ENCODE results near the gene FLOT1.
"Not testable (repeated sequence)": the region's sequence is repeated elsewhere in the genome, so short reads cannot be mapped to it uniquely, and the experiment has no call there.

The FLOT1 gene

DNA sequence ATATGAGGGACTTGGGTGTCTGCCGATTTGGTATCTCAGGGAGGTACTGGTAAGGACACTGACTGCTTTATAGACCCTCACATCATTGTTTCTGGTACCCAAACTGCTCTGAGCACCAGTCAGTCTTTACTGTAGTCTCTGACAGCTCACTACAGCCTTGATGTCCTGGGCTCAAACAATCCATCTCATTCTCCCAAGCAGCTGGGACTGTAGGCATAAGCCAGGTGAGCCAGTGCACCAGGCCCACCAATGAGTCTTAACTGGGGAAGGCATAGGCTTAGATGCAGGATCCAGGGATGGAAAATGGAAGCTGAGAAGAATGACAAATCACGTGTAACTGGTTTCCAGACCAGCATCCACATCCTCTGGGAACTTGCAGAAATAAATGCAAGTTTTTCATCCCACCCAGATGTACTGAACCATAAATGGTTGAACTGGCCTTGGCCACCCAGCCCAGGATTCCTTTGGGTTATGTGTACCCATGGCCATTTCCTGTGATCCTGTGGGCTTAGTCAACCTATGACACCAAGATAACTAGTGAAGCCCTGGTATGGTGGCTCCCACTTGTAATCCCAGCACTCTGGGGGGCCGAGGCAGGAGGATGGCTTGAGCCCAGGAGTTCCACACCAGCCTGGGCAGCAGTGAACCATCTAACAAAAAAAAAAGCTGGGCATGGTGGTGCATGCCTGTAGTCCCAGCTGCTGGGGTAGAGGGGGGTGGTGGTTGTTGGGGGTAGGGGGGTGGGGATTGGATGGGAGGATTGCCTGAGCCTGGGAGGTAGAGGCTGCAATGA lies 16.6 kb downstream of the FLOT1 start:
- Histone ChIP-seq H3K14ac (ENCODE audit: low read length) (no peak overlapping the region), H3K9me3 (ENCODE audit: insufficient read depth, low read depth, low read length) (peaks cover 4% of the 10 kb centered on the region), H3K4ac (ENCODE audit: low read depth, low read length) (no peak overlapping the region), H2AK5ac (ENCODE audit: low read length) (no peak overlapping the region), H2BK5ac (ENCODE audit: low read depth, low read length, poor library complexity) (no peak overlapping the region), H3K36me3 (ENCODE audit: control insufficient read depth in 1 of 2, insufficient read depth in 2 of 2, low read length in 2 of 2) (peaks cover 43 to 59% of the 10 kb centered on the region in 2 experiments), H3K18ac (ENCODE audit: low read length) (no peak overlapping the region), H4K8ac (ENCODE audit: low read depth, low read length) (no peak overlapping the region), H3K79me2 (ENCODE audit: control insufficient read depth, insufficient read depth, low read length, poor library complexity) (peaks cover 8% of the 10 kb centered on the region), H4K91ac (ENCODE audit: low read depth, low read length) (no peak overlapping the region), H3K4me2 (ENCODE audit: low read length) (no peak overlapping the region), H2AFZ (ENCODE audit: insufficient read depth, low read length, poor library complexity) (no peak overlapping the region), H3K79me1 (ENCODE audit: low read length) (peaks cover 9% of the 10 kb centered on the region), H3K23ac (ENCODE audit: low read length) (no peak overlapping the region), H3K4me1 (ENCODE audit: control insufficient read depth in 1 of 2, insufficient read depth in 2 of 2, low read length in 2 of 2) (peaks cover 0 to 4% of the 10 kb centered on the region in 2 experiments), H3K9ac (ENCODE audit: low read length) (no peak overlapping the region), H3K27me3 (ENCODE audit: insufficient read depth, low read length) (no peaks in the 10 kb centered on the region), H2BK120ac (ENCODE audit: insufficient read depth, low read length, poor library complexity) (no peak overlapping the region), H4K12ac (ENCODE audit: low read depth, low read length) (no peak overlapping the region), H3K27ac (ENCODE audit: low read depth, low read length) (no peak overlapping the region), H3K4me3 (ENCODE audit: low read depth, low read length) (no peak overlapping the region), H2BK12ac (ENCODE audit: low read length) (no peak overlapping the region)
- DNase-seq: no peak
- no CpG with 5 or more reads among the region's 3 CpGs for WGBS (ENCODE audit: extremely low coverage, insufficient coverage, insufficient read length)

DNA sequence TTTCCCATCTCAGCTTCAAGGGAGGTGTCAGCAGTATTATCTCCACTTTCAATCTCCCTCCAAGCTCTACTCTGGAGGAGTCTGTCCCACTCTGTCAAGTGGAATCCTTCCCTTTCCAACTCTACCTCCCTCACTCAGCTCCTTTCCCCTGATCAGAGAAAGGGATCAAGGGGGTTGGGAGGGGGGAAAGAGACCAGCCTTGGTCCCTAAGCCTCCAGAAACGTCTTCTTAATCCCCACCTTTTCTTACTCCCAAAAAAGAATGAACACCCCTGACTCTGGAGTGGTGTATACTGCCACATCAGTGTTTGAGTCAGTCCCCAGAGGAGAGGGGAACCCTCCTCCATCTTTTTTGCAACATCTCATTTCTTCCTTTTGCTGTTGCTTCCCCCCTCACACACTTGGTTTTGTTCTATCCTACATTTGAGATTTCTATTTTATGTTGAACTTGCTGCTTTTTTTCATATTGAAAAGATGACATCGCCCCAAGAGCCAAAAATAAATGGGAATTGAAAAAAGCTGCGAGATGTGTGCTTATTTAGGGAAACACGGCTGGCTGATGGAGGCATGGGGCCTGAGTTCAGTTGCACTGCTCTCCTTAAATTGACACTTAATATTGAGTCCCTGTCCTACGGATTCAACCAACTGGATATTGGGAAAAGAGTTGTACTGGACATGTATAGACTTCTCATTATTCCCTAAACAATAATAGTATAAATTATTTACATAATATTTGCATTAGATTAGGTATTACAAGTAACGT lies 17.4 kb downstream of the FLOT1 start:
- H2BK5ac ChIP-seq (ENCODE audit: low read depth, low read length, poor library complexity): no peak overlapping the region
- H2AK5ac ChIP-seq (ENCODE audit: low read length): no peak overlapping the region
- H3K79me2 ChIP-seq (ENCODE audit: control insufficient read depth, insufficient read depth, low read length, poor library complexity): peaks cover 14% of the 10 kb centered on the region

DNA sequence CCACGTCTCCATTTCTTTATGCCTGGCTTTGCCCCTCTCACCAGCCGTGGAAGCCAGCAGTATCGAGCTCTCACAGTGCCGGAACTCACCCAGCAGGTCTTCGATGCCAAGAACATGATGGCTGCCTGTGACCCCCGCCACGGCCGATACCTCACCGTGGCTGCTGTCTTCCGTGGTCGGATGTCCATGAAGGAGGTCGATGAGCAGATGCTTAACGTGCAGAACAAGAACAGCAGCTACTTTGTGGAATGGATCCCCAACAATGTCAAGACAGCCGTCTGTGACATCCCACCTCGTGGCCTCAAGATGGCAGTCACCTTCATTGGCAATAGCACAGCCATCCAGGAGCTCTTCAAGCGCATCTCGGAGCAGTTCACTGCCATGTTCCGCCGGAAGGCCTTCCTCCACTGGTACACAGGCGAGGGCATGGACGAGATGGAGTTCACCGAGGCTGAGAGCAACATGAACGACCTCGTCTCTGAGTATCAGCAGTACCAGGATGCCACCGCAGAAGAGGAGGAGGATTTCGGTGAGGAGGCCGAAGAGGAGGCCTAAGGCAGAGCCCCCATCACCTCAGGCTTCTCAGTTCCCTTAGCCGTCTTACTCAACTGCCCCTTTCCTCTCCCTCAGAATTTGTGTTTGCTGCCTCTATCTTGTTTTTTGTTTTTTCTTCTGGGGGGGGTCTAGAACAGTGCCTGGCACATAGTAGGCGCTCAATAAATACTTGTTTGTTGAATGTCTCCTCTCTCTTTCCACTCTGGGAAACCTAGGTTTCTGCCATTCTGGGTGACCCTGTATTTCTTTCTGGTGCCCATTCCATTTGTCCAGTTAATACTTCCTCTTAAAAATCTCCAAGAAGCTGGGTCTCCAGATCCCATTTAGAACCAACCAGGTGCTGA lies 18.4 kb downstream of the FLOT1 start:
- H3K18ac ChIP-seq (ENCODE audit: low read length); H4K91ac ChIP-seq (ENCODE audit: low read depth, low read length); H4K12ac ChIP-seq (ENCODE audit: low read depth, low read length); H2AFZ ChIP-seq (ENCODE audit: insufficient read depth, low read length, poor library complexity); H3K9me3 ChIP-seq (ENCODE audit: insufficient read depth, low read depth, low read length); H3K27ac ChIP-seq (ENCODE audit: low read depth, low read length); H2BK5ac ChIP-seq (ENCODE audit: low read depth, low read length, poor library complexity); H2BK120ac ChIP-seq (ENCODE audit: insufficient read depth, low read length, poor library complexity); H2AK5ac ChIP-seq (ENCODE audit: low read length); H3K27me3 ChIP-seq (ENCODE audit: insufficient read depth, low read length); H3K4me2 ChIP-seq (ENCODE audit: low read length); H3K4me1 ChIP-seq (ENCODE audit: control insufficient read depth in 1 of 2, insufficient read depth in 2 of 2, low read length in 2 of 2); DNase-seq; H3K23ac ChIP-seq (ENCODE audit: low read length); H2BK12ac ChIP-seq (ENCODE audit: low read length); H3K14ac ChIP-seq (ENCODE audit: low read length); H4K8ac ChIP-seq (ENCODE audit: low read depth, low read length); H3K9ac ChIP-seq (ENCODE audit: low read length): not testable (repeated sequence)
- Histone ChIP-seq H3K79me1 (ENCODE audit: low read length) (peaks cover 20% of the 10 kb centered on the region), H3K79me2 (ENCODE audit: control insufficient read depth, insufficient read depth, low read length, poor library complexity) (peaks cover 17% of the 10 kb centered on the region), H3K4me3 (ENCODE audit: low read depth, low read length) (peak overlapping the region; percentile 39), H3K36me3 (ENCODE audit: control insufficient read depth in 1 of 2, insufficient read depth in 2 of 2, low read length in 2 of 2) (peaks cover 33 to 44% of the 10 kb centered on the region in 2 experiments), H3K4ac (ENCODE audit: low read depth, low read length) (peak overlapping the region; percentile 8)
- no CpG with 5 or more reads among the region's 29 CpGs for WGBS (ENCODE audit: extremely low coverage, insufficient coverage, insufficient read length)

More for the DNA sequence above, 17.4 kb downstream of the FLOT1 start:
- peaks cover 4% of the 10 kb centered on the region for H3K9me3 ChIP-seq (ENCODE audit: insufficient read depth, low read depth, low read length)
- no peak overlapping the region for H2BK120ac ChIP-seq (ENCODE audit: insufficient read depth, low read length, poor library complexity)
- no peak overlapping the region for H3K23ac ChIP-seq (ENCODE audit: low read length)
- no peak for DNase-seq
- H3K4me3 ChIP-seq (ENCODE audit: low read depth, low read length): no peak overlapping the region
- no peak overlapping the region for H3K9ac ChIP-seq (ENCODE audit: low read length)
- no peak overlapping the region for H3K18ac ChIP-seq (ENCODE audit: low read length)
- no peak overlapping the region for H4K12ac ChIP-seq (ENCODE audit: low read depth, low read length)
- H3K27ac ChIP-seq (ENCODE audit: low read depth, low read length): no peak overlapping the region
- H4K91ac ChIP-seq (ENCODE audit: low read depth, low read length): no peak overlapping the region
- H3K36me3 ChIP-seq (ENCODE audit: control insufficient read depth in 1 of 2, insufficient read depth in 2 of 2, low read length in 2 of 2): peaks cover 37 to 52% of the 10 kb centered on the region in 2 experiments
- no CpG with 5 or more reads among the region's 6 CpGs for WGBS (ENCODE audit: extremely low coverage, insufficient coverage, insufficient read length)
- H2AFZ ChIP-seq (ENCODE audit: insufficient read depth, low read length, poor library complexity): no peak overlapping the region
- peak overlapping the region; percentile 21 for H3K4me2 ChIP-seq (ENCODE audit: low read length)
- peaks cover 0 to 4% of the 10 kb centered on the region in 2 experiments for H3K4me1 ChIP-seq (ENCODE audit: control insufficient read depth in 1 of 2, insufficient read depth in 2 of 2, low read length in 2 of 2)
- H3K14ac ChIP-seq (ENCODE audit: low read length): no peak overlapping the region
- H3K4ac ChIP-seq (ENCODE audit: low read depth, low read length): no peak overlapping the region
- no peak overlapping the region for H4K8ac ChIP-seq (ENCODE audit: low read depth, low read length)
- no peaks in the 10 kb centered on the region for H3K27me3 ChIP-seq (ENCODE audit: insufficient read depth, low read length)
- H3K79me1 ChIP-seq (ENCODE audit: low read length): peaks cover 15% of the 10 kb centered on the region
- no peak overlapping the region for H2BK12ac ChIP-seq (ENCODE audit: low read length)

DNA sequence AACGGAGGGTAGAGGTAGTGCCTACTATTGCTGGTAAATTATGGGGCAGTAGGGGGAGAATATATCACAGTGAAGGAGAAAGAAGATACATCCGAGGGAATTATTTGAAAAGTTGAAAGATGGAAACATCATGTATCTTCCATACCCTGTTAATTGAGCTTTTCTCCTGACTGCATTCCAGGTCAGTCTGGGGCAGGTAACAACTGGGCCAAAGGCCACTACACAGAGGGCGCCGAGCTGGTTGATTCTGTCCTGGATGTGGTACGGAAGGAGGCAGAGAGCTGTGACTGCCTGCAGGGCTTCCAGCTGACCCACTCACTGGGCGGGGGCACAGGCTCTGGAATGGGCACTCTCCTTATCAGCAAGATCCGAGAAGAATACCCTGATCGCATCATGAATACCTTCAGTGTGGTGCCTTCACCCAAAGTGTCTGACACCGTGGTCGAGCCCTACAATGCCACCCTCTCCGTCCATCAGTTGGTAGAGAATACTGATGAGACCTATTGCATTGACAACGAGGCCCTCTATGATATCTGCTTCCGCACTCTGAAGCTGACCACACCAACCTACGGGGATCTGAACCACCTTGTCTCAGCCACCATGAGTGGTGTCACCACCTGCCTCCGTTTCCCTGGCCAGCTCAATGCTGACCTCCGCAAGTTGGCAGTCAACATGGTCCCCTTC lies 19.2 kb downstream of the FLOT1 start:
- no CpG with 5 or more reads among the region's 16 CpGs for WGBS (ENCODE audit: extremely low coverage, insufficient coverage, insufficient read length)
- not testable (repeated sequence) for H4K12ac ChIP-seq (ENCODE audit: low read depth, low read length); H4K91ac ChIP-seq (ENCODE audit: low read depth, low read length); H3K9me3 ChIP-seq (ENCODE audit: insufficient read depth, low read depth, low read length); H2AK5ac ChIP-seq (ENCODE audit: low read length); DNase-seq; H3K18ac ChIP-seq (ENCODE audit: low read length); H2BK120ac ChIP-seq (ENCODE audit: insufficient read depth, low read length, poor library complexity); H3K4me1 ChIP-seq (ENCODE audit: control insufficient read depth in 1 of 2, insufficient read depth in 2 of 2, low read length in 2 of 2); H2BK12ac ChIP-seq (ENCODE audit: low read length); H3K9ac ChIP-seq (ENCODE audit: low read length); H3K23ac ChIP-seq (ENCODE audit: low read length); H3K27me3 ChIP-seq (ENCODE audit: insufficient read depth, low read length); H3K27ac ChIP-seq (ENCODE audit: low read depth, low read length); H2AFZ ChIP-seq (ENCODE audit: insufficient read depth, low read length, poor library complexity); H4K8ac ChIP-seq (ENCODE audit: low read depth, low read length); H2BK5ac ChIP-seq (ENCODE audit: low read depth, low read length, poor library complexity); H3K14ac ChIP-seq (ENCODE audit: low read length)
- Histone ChIP-seq H3K4ac (ENCODE audit: low read depth, low read length) (peak overlapping the region; percentile 8), H3K36me3 (ENCODE audit: control insufficient read depth in 1 of 2, insufficient read depth in 2 of 2, low read length in 2 of 2) (peaks cover 33 to 44% of the 10 kb centered on the region in 2 experiments), H3K4me2 (ENCODE audit: low read length) (peak overlapping the region; percentile 60), H3K79me1 (ENCODE audit: low read length) (peaks cover 20% of the 10 kb centered on the region), H3K4me3 (ENCODE audit: low read depth, low read length) (peak overlapping the region; percentile 39), H3K79me2 (ENCODE audit: control insufficient read depth, insufficient read depth, low read length, poor library complexity) (peaks cover 17% of the 10 kb centered on the region)

All from trophoblast cell (in vitro differentiated cells and primary cell).